ENCODE data around the gene EFNB2. TPM values are rescaled to one million over a fixed set of nuclear protein-coding genes. Genes with fewer than 3 reads are reported as not detected.

The EFNB2 gene
- total RNA-seq, 1 donor from 2014 or later, result 79.4 TPM

DNA sequence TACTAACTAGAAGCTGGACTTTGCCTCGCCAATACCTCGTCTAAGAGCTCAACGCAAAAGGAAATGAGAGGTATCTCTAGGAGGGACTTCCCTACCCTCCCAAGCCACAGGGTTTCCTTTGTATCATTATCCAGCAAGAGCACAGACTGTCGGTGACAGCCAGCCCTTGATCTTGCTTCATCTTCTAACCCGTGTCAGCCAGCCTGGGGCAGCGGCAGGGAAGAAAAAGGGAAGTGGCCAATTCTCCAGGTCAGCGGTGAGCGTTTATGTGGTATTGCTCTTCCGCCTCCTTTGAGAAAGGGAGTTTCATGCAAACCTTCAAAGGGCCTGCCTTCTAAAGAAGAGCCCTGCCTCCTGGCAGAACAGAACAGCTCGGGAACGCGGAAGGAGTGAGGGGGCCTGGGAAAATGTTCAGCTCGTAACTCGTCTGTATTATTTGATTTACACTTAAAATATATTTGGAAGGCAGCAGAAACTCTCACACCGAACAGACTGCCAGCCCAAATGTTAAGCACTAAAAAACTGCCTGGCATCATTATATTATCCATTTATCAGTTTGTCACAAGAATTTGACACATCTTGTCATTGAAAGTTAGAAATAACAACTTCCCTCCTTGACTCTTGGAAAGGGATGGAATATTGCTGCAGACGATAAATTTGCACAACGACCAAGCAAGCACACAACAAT is 41.8 kb downstream of the EFNB2 start:
- DNase-seq (ENCODE audit: low read depth, low spot score), result no peak
- Mint-ChIP-seq H3K4me3 (peak overlapping the region; percentile 54), H3K27ac (ENCODE audit: unreplicated experiment) (peak overlapping the region; percentile 83)

DNA sequence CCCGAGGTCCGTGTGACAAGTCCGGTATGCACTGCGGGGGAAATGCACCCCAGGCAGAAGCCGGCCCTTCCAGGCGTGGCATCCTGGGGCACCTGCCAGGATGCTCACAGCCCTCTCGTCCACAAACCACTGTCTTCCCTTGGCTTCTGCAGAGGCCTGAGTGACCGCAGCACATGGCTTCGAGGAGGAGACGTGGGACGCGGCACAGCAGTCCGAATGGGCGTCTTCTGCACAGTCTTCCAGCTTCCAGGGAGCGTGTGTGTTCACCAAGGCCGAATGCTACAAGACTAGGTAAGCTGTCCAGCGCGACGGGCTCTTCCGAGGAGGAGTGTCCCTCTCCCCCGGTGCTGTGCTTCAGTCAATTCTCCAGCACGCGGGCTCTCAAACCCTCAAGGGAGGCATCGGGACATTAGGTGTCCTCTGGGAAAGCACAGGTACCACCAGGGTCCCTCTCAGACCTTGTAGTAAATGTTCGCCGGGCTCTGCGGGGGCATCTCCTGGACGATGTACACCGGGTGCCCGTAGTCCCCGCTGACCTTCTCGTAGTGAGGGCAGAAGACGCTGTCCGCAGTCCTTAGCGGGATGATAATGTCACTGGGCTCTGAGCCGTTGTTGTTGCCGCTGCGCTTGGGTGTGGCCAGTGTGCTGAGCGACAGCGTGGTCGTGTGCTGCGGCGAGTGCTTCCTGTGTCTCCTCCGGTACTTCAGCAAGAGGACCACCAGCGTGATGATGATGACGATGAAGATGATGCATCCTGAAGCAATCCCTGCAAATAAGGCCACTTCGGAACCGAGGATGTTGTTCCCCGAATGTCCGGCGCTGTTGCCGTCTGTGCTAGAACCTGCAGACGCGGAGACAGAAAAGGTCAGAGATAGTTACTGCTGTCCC is 42.6 kb downstream of the EFNB2 start:
- no peak for DNase-seq (ENCODE audit: low read depth, low spot score)
- peak overlapping the region; percentile 83 for H3K27ac Mint-ChIP-seq (ENCODE audit: unreplicated experiment)
- no peaks in the 10 kb centered on the region for H3K27me3 Mint-ChIP-seq (ENCODE audit: low read depth)
- H3K4me3 Mint-ChIP-seq, result peak overlapping the region; percentile 54
- H3K36me3 Mint-ChIP-seq (ENCODE audit: low read depth), result peaks cover 38% of the 10 kb centered on the region
- TF ChIP-seq, protein P1, sequence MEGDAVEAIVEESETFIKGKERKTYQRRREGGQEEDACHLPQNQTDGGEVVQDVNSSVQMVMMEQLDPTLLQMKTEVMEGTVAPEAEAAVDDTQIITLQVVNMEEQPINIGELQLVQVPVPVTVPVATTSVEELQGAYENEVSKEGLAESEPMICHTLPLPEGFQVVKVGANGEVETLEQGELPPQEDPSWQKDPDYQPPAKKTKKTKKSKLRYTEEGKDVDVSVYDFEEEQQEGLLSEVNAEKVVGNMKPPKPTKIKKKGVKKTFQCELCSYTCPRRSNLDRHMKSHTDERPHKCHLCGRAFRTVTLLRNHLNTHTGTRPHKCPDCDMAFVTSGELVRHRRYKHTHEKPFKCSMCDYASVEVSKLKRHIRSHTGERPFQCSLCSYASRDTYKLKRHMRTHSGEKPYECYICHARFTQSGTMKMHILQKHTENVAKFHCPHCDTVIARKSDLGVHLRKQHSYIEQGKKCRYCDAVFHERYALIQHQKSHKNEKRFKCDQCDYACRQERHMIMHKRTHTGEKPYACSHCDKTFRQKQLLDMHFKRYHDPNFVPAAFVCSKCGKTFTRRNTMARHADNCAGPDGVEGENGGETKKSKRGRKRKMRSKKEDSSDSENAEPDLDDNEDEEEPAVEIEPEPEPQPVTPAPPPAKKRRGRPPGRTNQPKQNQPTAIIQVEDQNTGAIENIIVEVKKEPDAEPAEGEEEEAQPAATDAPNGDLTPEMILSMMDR (conservative IDR thresholded peaks at IDR 0.05), result no peak
- H3K9me3 Mint-ChIP-seq, result no peaks in the 10 kb centered on the region
- peaks cover 65% of the 10 kb centered on the region for H3K4me1 Mint-ChIP-seq

More for the DNA sequence above, 41.8 kb downstream of the EFNB2 start:
- Mint-ChIP-seq H3K4me1 (peaks cover 73% of the 10 kb centered on the region), H3K27me3 (ENCODE audit: low read depth) (no peaks in the 10 kb centered on the region), H3K9me3 (no peaks in the 10 kb centered on the region), H3K36me3 (ENCODE audit: low read depth) (peaks cover 38% of the 10 kb centered on the region)
- TF ChIP-seq, protein P1 (conservative IDR thresholded peaks at IDR 0.05), result no peak

DNA sequence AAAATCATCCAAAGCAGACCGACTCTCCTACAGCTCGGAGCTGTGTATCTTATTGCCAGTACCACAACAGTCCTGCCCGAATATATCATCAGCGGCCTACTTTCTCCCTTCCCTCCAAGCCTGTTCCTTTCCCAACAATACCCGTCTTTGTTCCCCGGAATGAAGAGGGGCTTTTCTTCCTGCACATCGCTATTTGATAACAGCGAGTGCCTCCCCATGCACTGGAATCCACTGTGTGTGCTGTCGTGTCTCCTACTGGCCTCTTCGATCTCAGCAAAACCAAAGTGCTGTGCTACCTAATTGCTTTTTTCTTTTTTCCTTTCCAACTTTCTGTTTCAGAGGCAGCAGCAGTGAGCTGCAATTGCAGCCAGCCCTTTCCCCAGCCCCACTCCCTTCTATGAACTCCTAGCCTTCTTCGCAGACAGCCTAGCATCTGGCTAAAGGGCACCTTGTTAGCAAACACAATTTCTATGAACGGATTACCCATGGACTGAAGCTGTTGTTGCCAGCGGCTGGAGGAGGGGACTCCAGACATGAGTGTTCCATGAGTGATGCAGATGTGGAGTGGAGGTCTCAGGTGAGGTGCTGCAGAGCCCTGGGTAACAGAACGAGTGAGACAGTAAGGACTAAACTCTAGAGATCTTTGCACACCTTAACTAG is 43.4 kb downstream of the EFNB2 start:
- Mint-ChIP-seq H3K36me3 (ENCODE audit: low read depth) (peaks cover 38% of the 10 kb centered on the region), H3K27ac (ENCODE audit: unreplicated experiment) (peak overlapping the region; percentile 90), H3K4me1 (peaks cover 57% of the 10 kb centered on the region), H3K27me3 (ENCODE audit: low read depth) (no peaks in the 10 kb centered on the region), H3K9me3 (no peaks in the 10 kb centered on the region), H3K4me3 (peak overlapping the region; percentile 56)
- peak; percentile 32 for DNase-seq (ENCODE audit: low read depth, low spot score)
- TF ChIP-seq, protein P1 (conservative IDR thresholded peaks at IDR 0.05), result no peak

DNA sequence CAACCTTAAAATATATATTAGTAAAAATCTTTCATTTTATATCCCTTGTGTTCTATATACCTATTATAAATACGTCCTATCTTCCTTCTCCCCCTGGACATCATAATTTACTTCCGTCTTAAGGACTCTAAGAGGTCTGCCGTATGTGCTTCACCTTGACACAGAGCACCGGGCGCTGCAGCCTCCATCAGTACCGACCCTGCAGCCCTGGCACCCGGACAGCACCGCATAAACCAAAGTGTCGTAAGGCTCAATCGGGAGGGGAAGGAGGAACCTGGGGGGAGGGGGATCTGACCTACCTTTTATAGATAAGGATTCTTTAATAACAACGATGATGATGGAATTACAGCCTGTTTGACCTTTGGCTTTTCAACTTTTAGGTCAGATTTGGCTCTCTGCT is 44.0 kb downstream of the EFNB2 start:
- H3K9me3 Mint-ChIP-seq, result no peaks in the 10 kb centered on the region
- TF ChIP-seq, protein P1 (conservative IDR thresholded peaks at IDR 0.05), result no peak

GRCh38 chr13:106490569-106491321 is 44.7 kb downstream of the EFNB2 start:
- Mint-ChIP-seq H3K36me3 (ENCODE audit: low read depth) (peaks cover 35% of the 10 kb centered on the region), H3K4me1 (peaks cover 47% of the 10 kb centered on the region), H3K4me3 (no peak overlapping the region), H3K9me3 (no peaks in the 10 kb centered on the region), H3K27ac (ENCODE audit: unreplicated experiment) (no peak overlapping the region), H3K27me3 (ENCODE audit: low read depth) (no peaks in the 10 kb centered on the region)
- no peak for DNase-seq (ENCODE audit: low read depth, low spot score)
- TF ChIP-seq, protein P1 (conservative IDR thresholded peaks at IDR 0.05), result no peak

More for the DNA sequence above, 44.0 kb downstream of the EFNB2 start:
- DNase-seq (ENCODE audit: low read depth, low spot score), result no peak
- Mint-ChIP-seq H3K27me3 (ENCODE audit: low read depth) (no peaks in the 10 kb centered on the region), H3K36me3 (ENCODE audit: low read depth) (peaks cover 38% of the 10 kb centered on the region), H3K4me1 (peaks cover 53% of the 10 kb centered on the region), H3K4me3 (peak overlapping the region; percentile 56), H3K27ac (ENCODE audit: unreplicated experiment) (peak overlapping the region; percentile 86)
